ENCODE measurements around the gene STK32B.
"Not testable (repeated sequence)": the region's sequence is repeated elsewhere in the genome, so short reads cannot be mapped to it uniquely, and the experiment has no call there.

- not testable (repeated sequence) for TF ChIP-seq POLR2A, CTCF (IDR thresholded peaks at IDR 0.05)
Measured at GRCh38 chr4:5001641-5002040, 49.6 kb upstream of the STK32B start.
